Activated CD8-positive, alpha-beta memory T cell treated with anti-CD3 and anti-CD28 coated beads, Interleukin-2, amount 10 ng/mL, durations not matched to agents 7 days and 5 days (primary cell): ENCODE measurements around the gene NRARP. TPM values are rescaled to one million over a fixed set of nuclear protein-coding genes. Genes with fewer than 3 reads are reported as not detected.

Experiments
- total RNA-seq, 2 experiments: library from RNA; stranded (reverse); gene quantifications; one replicate each; pipeline ENCODE4 v1.2.3, GENCODE V29; 2021

Gene NRARP
- total RNA-seq, 2 experiments from 2014 or later, result 1.6 to 4.5 TPM

Other genes with a start within 250 kb of the NRARP start
- gene ENTPD2, start 248.2 kb downstream of the NRARP start, total RNA-seq, result not detected
- 10 to 100 TPM; 31.9 to 40.1 TPM for gene SAPCD2, start 231.7 kb downstream of the NRARP start, total RNA-seq
- 10 to 100 TPM; 32.6 to 35.3 TPM for gene UAP1L1, start 224.8 kb downstream of the NRARP start, total RNA-seq
- 10 to 100 TPM; 43.8 to 60.6 TPM for gene MAN1B1, start 215.3 kb downstream of the NRARP start, total RNA-seq
- 100 to 1,000 TPM; 271 to 321 TPM for gene DPP7, start 187.5 kb downstream of the NRARP start, total RNA-seq
- gene GRIN1, start 163.1 kb downstream of the NRARP start, total RNA-seq, result not detected
- under 1 TPM in 1 of 2 experiments, not detected in 1; 0.30 TPM for gene LRRC26, start 132.2 kb downstream of the NRARP start, total RNA-seq
- not detected for gene TMEM210, start 130.2 kb downstream of the NRARP start, total RNA-seq
- 10 to 100 TPM; 59.8 to 69.7 TPM for gene ANAPC2, start 113.7 kb downstream of the NRARP start, total RNA-seq
- 10 to 100 TPM; 80.2 to 91.3 TPM for gene SSNA1, start 113.6 kb downstream of the NRARP start, total RNA-seq
- gene TPRN, start 101.5 kb downstream of the NRARP start, total RNA-seq, result 10 to 100 TPM; 11.1 to 13.3 TPM
- gene TMEM203, start 96.6 kb downstream of the NRARP start, total RNA-seq, result 10 to 100 TPM; 32.2 to 36.9 TPM
- gene NDOR1, start 96.6 kb downstream of the NRARP start, total RNA-seq, result 10 to 100 TPM; 50.1 to 50.6 TPM
- 1 to 10 TPM; 2.9 to 3.0 TPM for gene RNF208, start 80.0 kb downstream of the NRARP start, total RNA-seq
- under 1 TPM; 0.53 to 0.89 TPM for gene CYSRT1, start 77.1 kb downstream of the NRARP start, total RNA-seq
- gene RNF224, start 74.8 kb downstream of the NRARP start, total RNA-seq, result not detected
- not detected for gene SLC34A3, start 71.4 kb downstream of the NRARP start, total RNA-seq
- gene TUBB4B, start 61.0 kb downstream of the NRARP start, total RNA-seq, result 100 to 1,000 TPM; 353 to 375 TPM
- gene STPG3, start 51.0 kb downstream of the NRARP start, total RNA-seq, result not detected
- gene NELFB, start 46.9 kb downstream of the NRARP start, total RNA-seq, result 10 to 100 TPM; 70.8 to 75.3 TPM
- 10 to 100 TPM; 10.9 to 13.3 TPM for gene TOR4A, start 24.5 kb downstream of the NRARP start, total RNA-seq
- gene EXD3, start 120.9 kb upstream of the NRARP start, total RNA-seq, result 10 to 100 TPM in 1 of 2 experiments, 1 to 10 TPM in 1; 9.2 to 19.8 TPM
- under 1 TPM; 0.30 to 0.53 TPM for gene NOXA1, start 121.1 kb upstream of the NRARP start, total RNA-seq
- gene ENTPD8, start 139.1 kb upstream of the NRARP start, total RNA-seq, result not detected
- gene NSMF, start 157.1 kb upstream of the NRARP start, total RNA-seq, result 10 to 100 TPM; 35.8 to 42.1 TPM
- gene PNPLA7, start 248.1 kb upstream of the NRARP start, total RNA-seq, result 1 to 10 TPM; 3.0 to 3.2 TPM
- gene MRPL41, start 249.6 kb upstream of the NRARP start, total RNA-seq, result 10 to 100 TPM; 57.9 to 58.3 TPM